ENCODE measurements around the gene ICAM1. TPM values are rescaled to one million over a fixed set of nuclear protein-coding genes. Genes with fewer than 3 reads are reported as not detected.

The ICAM1 gene
- total and polyA plus RNA-seq, 10 of the 15 experiments (the other 5 are each of a cell fraction or from before 2014, with no cell fraction given): 7.6 to 115 (median 60.2) TPM

GRCh38 chr19:10256551-10256950 lies 14.4 kb upstream of the ICAM1 start (continued):
- TF ChIP-seq, protein P1, sequence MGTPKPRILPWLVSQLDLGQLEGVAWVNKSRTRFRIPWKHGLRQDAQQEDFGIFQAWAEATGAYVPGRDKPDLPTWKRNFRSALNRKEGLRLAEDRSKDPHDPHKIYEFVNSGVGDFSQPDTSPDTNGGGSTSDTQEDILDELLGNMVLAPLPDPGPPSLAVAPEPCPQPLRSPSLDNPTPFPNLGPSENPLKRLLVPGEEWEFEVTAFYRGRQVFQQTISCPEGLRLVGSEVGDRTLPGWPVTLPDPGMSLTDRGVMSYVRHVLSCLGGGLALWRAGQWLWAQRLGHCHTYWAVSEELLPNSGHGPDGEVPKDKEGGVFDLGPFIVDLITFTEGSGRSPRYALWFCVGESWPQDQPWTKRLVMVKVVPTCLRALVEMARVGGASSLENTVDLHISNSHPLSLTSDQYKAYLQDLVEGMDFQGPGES (IDR thresholded peaks at IDR 0.05): no peak
- TF ChIP-seq ZBED1 (IDR thresholded peaks at IDR 0.05; ENCODE audit: borderline replicate concordance) (no peak), IKZF1 (conservative IDR thresholded peaks at IDR 0.05) (no peak), RELA (IDR thresholded peaks at IDR 0.05; ENCODE audit: borderline replicate concordance, partially characterized antibody) (no peak)
- TF ChIP-seq, protein P2, sequence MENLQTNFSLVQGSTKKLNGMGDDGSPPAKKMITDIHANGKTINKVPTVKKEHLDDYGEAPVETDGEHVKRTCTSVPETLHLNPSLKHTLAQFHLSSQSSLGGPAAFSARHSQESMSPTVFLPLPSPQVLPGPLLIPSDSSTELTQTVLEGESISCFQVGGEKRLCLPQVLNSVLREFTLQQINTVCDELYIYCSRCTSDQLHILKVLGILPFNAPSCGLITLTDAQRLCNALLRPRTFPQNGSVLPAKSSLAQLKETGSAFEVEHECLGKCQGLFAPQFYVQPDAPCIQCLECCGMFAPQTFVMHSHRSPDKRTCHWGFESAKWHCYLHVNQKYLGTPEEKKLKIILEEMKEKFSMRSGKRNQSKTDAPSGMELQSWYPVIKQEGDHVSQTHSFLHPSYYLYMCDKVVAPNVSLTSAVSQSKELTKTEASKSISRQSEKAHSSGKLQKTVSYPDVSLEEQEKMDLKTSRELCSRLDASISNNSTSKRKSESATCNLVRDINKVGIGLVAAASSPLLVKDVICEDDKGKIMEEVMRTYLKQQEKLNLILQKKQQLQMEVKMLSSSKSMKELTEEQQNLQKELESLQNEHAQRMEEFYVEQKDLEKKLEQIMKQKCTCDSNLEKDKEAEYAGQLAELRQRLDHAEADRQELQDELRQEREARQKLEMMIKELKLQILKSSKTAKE (IDR thresholded peaks at IDR 0.05; ENCODE audit: low read depth, poor library complexity, severe bottlenecking): no peak

DNA sequence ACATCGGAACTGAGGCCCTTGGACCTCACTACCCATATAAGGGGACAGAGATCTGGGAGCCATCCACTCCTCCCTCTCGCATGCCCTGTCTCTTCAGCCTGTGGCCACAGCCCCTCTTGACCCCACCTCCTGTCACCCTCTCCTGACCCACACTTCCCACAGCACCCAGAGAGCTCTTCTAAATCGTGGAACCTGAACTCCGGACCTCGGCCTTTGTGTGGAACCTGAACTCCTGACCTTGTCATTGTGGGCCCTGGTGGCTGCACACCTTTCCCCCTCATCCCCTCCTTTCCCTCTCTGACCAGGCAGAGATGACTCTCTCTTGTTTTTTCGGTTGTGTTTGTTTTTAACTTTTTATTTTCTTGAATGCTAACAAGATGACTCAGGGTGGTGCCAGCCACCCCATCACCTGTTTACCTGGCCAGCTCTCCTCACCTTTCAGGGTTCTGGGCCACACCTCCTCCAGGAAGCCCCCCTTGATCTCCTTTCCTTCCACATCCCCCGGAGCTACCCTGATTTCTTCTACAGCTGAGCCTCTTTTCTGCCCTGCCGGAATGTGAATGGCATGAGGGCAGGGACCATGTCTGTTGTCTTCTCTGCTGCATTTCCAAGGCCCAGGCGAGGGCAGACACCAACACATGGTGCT lies 13.8 kb upstream of the ICAM1 start:
- POLR2A ChIA-PET: no interaction called here
- Histone ChIP-seq H3K27ac (ENCODE audit: control insufficient read depth, insufficient read depth) (no peak overlapping the region), H3K9ac (ENCODE audit: control insufficient read depth, insufficient read depth, low read length) (no peak overlapping the region), H3K4me2 (ENCODE audit: control insufficient read depth, insufficient read depth) (no peak overlapping the region), H2AFZ (ENCODE audit: control insufficient read depth, low read depth, low read length) (no peak overlapping the region), H3K79me2 (ENCODE audit: control insufficient read depth, insufficient read depth, low read length) (peaks cover 20% of the 10 kb centered on the region), H3K4me1 (ENCODE audit: control insufficient read depth, insufficient read depth, low read length) (peaks cover 11% of the 10 kb centered on the region), H3K9me3 (replicated peaks; ENCODE audit: control insufficient read depth, insufficient read depth, low read length) (no peaks in the 10 kb centered on the region; the same call in 2 of the 3 replicates), H3K36me3 (ENCODE audit: control insufficient read depth in 2 of 2, insufficient read depth in 2 of 2, low read length in 1 of 2) (peaks cover 22 to 23% of the 10 kb centered on the region in 2 experiments; a peak in 3 of 4 replicates), H3K27me3 (replicated peaks in 1 of 2; ENCODE audit: control insufficient read depth in 2 of 2, insufficient read depth in 2 of 2, low read length in 1 of 2) (no peaks in the 10 kb centered on the region), H4K20me1 (ENCODE audit: control insufficient read depth, insufficient read depth) (no peaks in the 10 kb centered on the region), H3K4me3 (no peak overlapping the region)
- BruUV-seq (replicated peaks): no TSS peak
- in situ Hi-C loops (cut with MboI) (loop anchor here (5.0 kb wide), 1 partner anchor 320 kb away; the partner anchor contains the start of gene OLFM2), intact Hi-C loops (cut with micrococcal nuclease; ENCODE audit: unreplicated experiment) (no loop called here)
- ATAC-seq (no peak), FAIRE-seq (no peak), DNase-seq (ENCODE audit: low read depth, low spot score) (no peak)
- 87% methylated on average over 9 of the region's 9 CpGs for WGBS (ENCODE audit: insufficient coverage, insufficient replicate concordance, low lambda C conversion rate, missing lambda C conversion rate)
- SMC1A ChIA-PET (ENCODE audit: uncharacterized antibody, unreplicated experiment): interaction anchor here (5.6 kb wide), 1 partner anchor 131 kb away, joined by 83 read pairs; no protein-coding TSS in a partner anchor
- CTCF ChIA-PET: interaction anchor here (0.6 to 5.2 kb wide), 5 partner anchors 13 to 269 kb away, joined by 3 to 186 read pairs (median 89); partner anchors contain the start of genes ICAM1 and TYK2
- TF ChIP-seq EGR1 (IDR thresholded peaks at IDR 0.05; ENCODE audit: borderline replicate concordance in 1 of 2, low read depth in 2 of 2, low read length in 2 of 2) (no peak), LARP7 (IDR thresholded peaks at IDR 0.05) (no peak), IRF4 (IDR thresholded peaks at IDR 0.05; ENCODE audit: low read depth, low read length) (no peak), BMI1 (IDR thresholded peaks at IDR 0.05; ENCODE audit: borderline replicate concordance) (no peak), NFYB (IDR thresholded peaks at IDR 0.05; ENCODE audit: insufficient read depth, low read depth, low read length) (no peak), RBBP5 (conservative IDR thresholded peaks at IDR 0.05) (no peak), MEF2B (IDR thresholded peaks at IDR 0.05; ENCODE audit: partially characterized antibody, poor library complexity, severe bottlenecking) (no peak), HSF1 (IDR thresholded peaks at IDR 0.05; ENCODE audit: low read depth, low read length) (no peak), ZNF207 (IDR thresholded peaks at IDR 0.05; ENCODE audit: borderline replicate concordance) (no peak)
- TF ChIP-seq, protein P3, sequence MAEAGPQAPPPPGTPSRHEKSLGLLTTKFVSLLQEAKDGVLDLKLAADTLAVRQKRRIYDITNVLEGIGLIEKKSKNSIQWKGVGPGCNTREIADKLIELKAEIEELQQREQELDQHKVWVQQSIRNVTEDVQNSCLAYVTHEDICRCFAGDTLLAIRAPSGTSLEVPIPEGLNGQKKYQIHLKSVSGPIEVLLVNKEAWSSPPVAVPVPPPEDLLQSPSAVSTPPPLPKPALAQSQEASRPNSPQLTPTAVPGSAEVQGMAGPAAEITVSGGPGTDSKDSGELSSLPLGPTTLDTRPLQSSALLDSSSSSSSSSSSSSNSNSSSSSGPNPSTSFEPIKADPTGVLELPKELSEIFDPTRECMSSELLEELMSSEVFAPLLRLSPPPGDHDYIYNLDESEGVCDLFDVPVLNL (IDR thresholded peaks at IDR 0.05; ENCODE audit: low read depth, low read length): no peak
- TF ChIP-seq, protein P1 (IDR thresholded peaks at IDR 0.05): no peak
- RAD21 ChIA-PET (ENCODE audit: unreplicated experiment): interaction anchor here (7.2 kb wide), 1 partner anchor 130 kb away, joined by 107 read pairs; no protein-coding TSS in a partner anchor

Measured in GM12878 (cell line).